Upper lobe of left lung (tissue), 4 donors: ENCODE data around the gene IZUMO1.

Source experiments
- CTCF ChIP-seq, 6 experiments: fragments of 450-650 bp in 4 of 6; fragments of 200-600 bp in 2 of 6; sonication (generic) in 2 of 6; IDR thresholded peaks; one replicate each; pipeline ENCODE4 v1.5.1; 2016 to 2019; ENCODE audit warnings: antibody characterized with exemption in 6 of 6
- EP300 ChIP-seq, 4 donors: sonication (generic); formaldehyde crosslinking; IDR thresholded peaks; one replicate each; pipeline ENCODE4 v1.5.1; 2017; ENCODE audit warnings: antibody characterized with exemption in 4 of 4, control low read depth in 2 of 4
- POLR2A ChIP-seq, 4 donors: fragments of 450-650 bp; IDR thresholded peaks; one replicate each; pipeline ENCODE4 v1.5.1; 2016 to 2017; ENCODE audit warnings: antibody characterized with exemption in 4 of 4, mild to moderate bottlenecking in 2 of 4
- POLR2AphosphoS5 ChIP-seq, 2 donors: sonication (generic); formaldehyde crosslinking; IDR thresholded peaks; one replicate each; pipeline ENCODE4 v1.5.1; 2017; ENCODE audit warnings: antibody characterized with exemption in 2 of 2

DNA sequence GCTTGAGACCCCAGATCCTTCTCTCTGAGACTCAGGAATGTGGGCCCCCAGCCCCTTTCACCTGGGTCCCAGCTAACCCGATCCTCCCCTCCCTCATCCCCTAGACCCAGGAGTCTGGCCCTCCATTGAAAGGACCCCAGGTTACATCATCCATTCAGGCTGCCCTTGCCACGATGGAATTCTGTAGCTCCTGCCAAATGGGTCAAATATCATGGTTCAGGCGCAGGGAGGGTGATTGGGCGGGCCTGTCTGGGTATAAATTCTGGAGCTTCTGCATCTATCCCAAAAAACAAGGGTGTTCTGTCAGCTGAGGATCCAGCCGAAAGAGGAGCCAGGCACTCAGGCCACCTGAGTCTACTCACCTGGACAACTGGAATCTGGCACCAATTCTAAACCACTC, 9.1 kb upstream of the IZUMO1 start:
- no peak for TF ChIP-seq CTCF (IDR thresholded peaks at IDR 0.05)
- no peak for TF ChIP-seq POLR2AphosphoS5 (IDR thresholded peaks at IDR 0.05)
- no peak for TF ChIP-seq POLR2A (IDR thresholded peaks at IDR 0.05)
- no peak for TF ChIP-seq EP300 (IDR thresholded peaks at IDR 0.05)
